GM19351 (cell line): Measurements from ENCODE around the gene TBC1D17.

Experiments
- ATAC-seq: cut with Tn5 transposase; IDR thresholded peaks from one replicate; pipeline ENCODE4 v1.9.1; 2021; ENCODE audit warnings: mild to moderate bottlenecking, moderate library complexity; ENCODE audit not compliant: unreplicated experiment

Gene TBC1D17

DNA sequence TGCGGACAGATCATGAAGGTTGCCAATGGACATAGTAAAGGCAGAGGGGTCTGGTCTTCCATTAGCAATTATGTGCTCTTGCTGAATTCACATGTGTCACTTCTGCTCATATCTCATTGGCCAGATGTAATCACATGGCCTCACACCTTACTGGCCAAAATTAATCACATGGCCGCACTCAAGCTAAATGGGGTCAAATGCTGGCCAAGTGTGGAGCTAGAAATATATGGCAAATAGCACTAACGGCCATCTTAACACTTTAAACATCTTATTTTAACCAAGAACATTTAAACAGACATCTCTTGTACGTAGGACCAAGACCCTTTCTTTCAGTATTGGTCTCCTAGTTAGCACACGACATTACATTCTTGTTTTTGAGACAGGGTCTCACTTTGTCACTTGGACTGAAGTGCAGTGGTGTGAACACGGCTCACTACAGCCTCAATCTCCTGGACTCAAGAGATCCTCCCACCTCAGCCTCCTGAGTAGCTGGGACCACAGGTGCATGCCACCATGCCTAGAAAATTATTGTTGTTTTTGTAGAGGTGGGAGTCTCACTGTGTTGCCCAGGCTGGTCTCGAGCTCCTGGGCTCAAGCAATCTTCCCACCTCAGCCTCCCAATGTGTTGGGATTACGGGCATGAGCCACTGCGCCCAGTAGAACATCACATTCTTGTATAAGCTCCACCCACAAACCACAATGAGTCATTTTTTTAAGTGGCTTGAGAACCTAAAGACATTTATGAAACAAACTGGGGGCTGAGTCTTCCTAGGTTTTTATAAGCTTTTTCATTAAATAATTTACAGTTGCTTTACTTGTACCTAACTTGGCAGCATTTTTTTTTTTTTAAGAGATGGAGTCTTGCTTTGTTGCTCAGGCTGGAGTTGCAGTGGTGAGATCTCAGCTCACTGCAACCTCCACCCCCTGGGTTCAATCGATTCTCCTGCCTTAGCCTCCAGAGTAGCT is 29.5 kb upstream of the TBC1D17 start:
- ATAC-seq = no peak

DNA sequence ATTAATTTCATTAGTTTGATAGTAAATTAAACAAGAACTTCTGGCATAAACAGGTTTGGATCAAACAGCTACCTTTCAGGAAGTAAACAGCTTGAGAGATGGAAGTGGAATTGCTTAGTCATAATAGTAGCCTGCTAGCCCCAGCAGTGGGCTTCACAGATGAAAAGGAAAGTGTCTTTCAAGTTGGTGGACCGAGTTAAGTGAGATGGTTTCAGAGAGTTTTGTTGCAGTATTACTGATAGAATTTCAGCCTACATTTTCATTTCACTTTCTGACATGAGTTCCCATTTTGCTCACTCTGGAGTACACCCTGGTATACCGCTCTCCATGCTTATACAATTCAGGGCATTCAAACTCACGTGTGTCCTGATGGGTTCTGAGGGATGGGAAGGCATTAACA is 28.6 kb upstream of the TBC1D17 start:
- no peak for ATAC-seq

DNA sequence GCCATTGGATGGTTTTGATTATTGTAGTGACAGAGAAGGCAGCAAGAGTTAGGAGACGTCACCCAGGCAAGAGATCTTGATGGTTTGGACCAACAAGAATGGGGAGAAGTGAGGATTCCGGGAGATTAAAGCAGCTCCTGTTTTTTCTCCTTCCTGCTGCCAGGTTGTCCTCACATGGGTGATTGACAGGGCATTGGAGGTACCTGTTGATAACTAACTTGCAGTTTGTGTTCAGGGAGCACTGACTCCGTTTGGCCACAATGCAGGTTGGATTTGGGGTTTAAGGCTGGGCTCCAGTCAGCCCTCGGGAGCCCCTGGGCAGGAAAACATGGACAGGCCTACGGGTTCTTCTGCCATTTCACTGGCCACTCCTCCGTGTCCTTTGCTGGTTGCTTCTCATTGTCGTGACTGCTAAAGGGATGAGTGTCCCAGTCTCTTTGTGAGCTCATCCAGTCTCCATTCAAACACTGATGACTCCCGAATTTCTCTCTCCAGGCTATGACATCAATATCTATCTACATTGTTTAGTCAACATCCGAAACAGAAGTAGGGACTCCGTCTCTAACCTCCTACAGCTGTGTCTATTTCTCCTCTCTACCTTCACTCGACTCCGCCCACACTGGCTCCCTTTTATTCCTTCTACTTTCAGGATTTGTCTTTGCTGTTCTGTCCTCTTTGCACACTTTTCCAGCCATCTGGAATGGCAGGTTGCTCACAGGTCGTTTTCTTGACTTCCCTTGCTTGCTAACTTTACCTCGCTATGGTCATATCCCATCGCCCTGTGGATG is 27.9 kb upstream of the TBC1D17 start:
- no peak for ATAC-seq

DNA sequence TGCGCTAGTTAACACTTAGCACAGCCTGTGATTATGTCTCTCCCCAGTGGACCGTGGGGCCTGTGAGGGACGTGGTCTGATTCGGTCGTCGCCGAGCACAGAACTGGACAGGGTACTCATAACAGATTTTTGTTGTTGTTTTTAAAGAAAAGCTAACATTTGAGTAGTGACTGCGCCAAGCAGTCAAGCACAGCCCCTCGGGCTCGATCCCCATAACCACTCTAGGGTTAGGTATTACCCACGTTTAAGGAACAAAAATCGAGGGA is 27.3 kb upstream of the TBC1D17 start:
- ATAC-seq = no peak

DNA sequence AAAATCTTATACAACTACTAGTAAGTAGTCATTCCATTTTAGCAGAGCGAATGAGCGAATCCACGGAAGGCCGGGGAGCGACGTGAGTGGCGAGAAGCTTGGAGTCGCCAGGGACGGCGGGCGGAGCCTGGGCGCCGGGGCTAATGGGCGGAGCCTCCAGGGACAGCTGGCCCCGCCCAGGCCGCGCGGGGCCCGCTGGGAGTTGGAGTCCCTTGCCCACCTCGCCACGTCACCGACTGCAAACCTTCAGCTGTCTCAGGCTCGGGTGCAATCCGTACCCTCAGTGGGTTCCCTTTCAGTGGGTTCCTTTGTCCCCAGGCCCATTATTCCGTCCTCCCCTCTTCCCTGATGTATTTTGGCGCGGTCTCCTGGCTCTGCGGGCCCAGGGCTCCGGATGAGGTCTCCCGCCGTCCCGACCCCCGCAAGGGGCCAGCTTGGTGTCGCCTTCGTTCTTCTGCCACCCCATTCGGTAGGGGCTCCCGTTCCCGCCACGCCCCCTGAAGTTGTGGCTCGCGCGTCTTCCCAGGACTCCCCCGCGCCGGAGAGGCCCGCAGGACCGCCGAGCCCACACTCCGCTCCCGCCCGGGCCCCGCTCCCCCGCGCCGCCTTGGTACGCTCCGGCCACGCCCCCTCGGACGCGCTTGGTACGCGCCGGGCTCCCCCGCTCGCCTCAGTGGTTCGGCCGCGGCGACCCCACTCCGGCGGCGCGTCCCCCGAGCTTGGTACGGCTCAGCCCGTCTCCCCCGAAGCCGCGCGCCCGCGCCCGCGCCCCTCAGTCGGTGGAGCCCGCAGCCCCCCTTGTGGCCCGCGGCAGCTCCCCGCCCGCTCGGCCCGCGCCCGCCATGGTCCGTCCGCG is 26.8 kb upstream of the TBC1D17 start, which contains the start of gene PTOV1:
PTOV1 (plus strand) TSS at position 673 of the 856 bp plus-strand sequence.
- peak; percentile 76 for ATAC-seq

DNA sequence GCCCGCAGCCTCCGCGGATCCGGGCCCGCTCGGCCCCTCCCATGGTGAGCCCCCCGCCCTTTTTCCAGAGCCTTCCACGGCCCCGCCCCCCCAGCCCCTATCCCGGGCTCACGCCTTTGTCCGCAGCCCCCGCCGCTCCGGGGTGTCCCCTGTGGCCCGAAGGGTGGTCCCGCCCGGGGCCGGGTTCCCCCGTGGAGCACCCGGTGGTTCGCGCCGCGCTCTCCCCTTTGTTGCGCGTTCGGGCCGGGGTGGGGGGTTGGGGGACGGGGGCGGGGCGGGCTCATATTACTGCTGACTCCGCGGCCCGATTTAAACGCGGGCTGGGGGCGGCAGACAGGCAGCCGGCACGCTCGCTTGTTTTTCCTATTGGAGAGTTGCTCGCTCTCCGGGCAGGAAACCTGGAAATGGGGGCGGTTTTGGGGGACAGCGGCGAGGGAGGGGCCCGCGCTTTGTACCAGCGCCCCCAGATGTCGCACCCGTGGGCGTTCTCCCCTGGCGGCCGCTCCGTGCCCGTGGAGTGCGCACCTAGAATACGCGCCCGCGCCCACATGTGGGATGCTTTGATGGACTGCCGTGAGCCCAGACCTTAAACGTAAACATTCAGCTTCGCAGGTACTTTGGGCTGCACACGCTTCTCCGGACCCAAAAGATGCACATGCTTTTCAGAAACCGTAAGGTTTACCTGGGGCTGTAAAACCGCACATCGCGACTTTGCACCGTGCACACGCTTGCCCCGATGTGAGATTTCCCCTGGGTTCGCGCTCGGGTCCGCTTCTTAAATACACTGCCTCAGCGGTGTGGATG is 25.8 kb upstream of the TBC1D17 start:
- no peak for ATAC-seq

DNA sequence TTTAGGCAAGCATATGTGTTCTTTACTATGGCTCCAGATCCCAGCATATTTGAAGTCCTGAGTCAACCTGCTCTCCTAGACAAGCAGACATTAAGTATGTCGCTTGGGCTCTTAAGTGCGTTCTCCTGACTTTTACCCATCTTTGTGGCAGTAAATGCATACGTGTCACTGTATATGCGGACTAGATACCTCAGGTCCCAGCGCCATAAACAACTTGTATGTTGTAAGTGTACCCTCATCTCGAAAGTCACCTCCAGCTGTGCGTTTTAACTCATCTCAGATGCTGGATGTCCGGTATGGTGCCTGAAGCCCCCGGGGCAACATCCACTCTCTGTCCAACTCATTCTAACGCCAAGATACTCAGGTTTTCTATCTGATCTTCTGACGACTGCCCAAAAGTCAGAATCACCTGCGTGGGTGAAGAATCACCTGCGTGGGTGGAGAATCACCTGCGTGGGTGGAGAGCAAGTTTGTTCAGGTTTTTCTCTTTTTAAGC is 24.8 kb upstream of the TBC1D17 start:
- no peak for ATAC-seq

DNA sequence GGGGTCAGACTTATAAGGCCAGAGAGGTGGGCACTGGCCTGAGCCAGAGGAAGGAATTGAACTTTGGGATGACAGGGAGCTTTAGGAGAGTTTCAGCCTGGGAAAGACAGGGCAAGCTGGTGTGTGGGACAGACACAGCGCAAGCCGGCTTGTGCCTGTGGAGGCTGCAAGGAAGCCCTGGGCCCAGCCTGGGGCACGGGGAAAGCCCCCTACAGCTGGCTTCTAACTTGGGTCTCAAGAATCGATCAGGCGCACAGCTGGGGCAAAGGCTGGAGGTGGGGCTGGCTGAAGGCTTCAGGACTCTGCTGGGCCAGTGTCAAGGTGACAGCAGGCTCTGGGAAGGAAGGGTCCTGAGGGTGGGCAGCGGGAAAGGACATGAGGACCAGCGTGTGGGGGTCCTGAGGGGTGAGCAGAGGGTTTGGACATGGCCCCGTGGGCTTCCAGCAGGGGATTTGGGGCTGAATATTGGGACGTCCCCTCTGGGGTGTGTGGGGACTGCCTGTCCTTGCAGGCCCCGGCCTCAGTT is 23.6 kb upstream of the TBC1D17 start:
- no peak for ATAC-seq

DNA sequence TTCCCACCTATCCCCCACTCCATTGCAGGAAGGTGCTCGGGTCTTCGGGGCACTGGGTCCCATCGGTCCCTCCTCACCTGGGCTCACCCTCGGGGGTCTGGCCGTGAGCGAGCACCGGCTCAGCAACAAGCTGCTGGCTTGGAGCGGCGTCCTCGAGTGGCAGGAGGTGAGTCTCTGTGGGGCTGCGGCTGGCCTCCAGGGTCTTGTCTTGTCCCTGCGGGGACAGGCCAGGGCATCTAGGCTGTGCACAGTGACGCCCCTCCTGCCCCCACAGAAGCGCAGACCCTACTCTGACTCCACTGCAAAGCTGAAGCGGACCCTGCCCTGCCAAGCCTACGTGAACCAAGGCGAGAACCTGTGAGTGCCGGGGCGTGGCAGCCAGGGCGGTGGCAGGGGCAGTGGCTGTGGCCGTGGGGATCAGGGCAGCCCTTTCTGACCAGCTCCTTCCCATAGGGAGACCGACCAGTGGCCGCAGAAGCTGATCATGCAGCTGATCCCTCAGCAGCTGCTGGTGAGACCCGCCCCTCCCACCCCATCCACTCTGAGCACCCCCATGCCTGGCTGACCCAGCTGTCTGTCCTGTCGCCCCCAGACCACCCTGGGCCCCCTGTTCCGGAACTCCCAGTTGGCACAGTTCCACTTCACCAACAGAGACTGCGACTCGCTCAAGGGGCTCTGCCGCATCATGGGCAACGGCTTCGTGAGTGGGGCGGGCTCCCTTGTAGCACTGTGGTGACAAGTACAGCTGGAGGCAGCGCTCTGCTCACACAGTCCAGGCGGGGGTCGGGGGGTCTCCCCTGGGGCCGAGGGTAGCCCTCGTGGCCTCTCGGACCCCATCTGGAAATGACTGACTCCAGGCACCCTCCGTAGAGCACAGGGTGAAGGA is 22.9 kb upstream of the TBC1D17 start:
- no peak for ATAC-seq

DNA sequence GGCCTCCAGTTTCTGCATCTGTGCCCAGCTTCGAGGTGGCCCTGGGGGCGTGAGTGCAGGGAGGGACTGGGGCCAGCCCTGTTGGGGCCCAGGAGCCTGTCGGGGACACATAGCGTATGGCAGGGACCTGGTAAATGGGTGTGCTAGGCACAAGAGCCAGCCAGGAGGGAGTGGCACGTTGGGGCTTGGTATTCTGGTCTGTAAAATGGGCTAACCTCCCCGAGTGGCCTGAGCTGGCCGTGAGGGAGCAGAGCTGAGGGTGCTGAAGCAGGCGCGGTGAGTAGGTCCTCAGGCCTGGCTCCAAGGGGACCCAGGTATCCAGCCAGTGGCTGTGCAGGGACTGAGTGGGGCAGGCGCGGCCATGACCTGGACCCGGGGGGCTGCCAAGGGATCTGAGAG is 22.2 kb upstream of the TBC1D17 start:
- no peak for ATAC-seq

DNA sequence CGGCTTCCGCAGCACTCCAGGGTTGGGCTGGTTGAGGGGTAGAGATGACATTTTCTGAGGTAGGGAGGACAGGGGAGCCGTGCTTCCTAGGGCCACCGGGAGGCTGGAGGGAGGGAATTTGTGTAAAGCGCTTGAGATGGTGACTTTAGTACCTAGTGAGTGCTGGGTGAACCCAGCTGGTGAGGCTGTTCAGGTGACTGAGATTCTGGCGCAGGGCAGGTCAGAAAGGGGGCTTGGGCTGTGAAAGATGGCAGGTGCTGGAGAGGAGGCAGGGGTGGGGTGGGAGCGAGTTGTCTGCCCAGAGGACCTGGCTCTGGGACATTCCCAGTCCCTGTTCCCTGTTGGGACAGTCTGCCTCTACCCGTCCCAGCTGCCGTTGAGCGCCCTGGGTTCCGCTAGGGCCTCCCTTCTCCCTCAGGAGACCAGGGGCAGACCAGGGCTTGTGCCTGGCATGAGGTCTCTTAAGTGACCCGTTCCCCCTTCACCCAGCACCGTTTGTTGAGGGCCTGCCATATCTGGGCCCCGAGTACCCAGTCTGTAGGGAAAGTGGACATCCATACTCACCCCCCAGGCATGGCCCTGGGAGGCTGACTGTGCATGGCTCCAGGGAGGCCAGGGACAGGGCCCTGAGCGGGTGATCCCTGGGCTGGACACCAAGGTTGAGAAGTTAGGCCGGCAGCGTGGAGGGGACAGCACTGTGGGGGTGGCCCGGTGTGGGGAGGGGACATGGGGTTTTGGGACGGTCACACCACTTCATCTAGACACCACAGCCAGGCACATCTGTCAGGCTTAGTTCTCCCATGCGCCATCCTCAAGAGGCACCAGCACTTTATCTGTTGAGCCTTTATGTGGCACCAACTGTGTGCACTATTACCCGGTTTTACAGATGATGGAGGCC is 21.6 kb upstream of the TBC1D17 start:
- ATAC-seq = no peak

DNA sequence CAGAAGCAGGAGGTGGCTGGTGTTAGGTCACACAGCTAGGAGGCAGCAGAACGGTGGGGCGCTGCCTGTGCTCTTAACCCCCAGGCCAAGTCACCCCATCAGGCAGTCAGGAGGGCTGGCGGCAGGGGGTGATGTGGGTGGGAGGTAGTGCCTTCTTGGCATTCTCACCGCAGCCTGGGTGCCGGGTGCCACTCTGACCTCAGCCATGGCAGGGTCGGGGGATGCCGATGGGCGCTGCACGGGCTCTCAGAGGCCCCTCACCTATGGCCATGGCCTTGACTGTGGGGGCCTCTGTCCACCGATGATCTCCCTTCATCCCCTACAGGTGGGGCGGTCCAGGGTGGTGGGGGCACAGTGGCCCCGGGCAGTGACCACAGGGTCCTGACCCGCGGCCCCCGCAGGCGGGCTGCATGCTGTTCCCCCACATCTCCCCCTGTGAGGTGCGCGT is 20.9 kb upstream of the TBC1D17 start:
- no peak for ATAC-seq

DNA sequence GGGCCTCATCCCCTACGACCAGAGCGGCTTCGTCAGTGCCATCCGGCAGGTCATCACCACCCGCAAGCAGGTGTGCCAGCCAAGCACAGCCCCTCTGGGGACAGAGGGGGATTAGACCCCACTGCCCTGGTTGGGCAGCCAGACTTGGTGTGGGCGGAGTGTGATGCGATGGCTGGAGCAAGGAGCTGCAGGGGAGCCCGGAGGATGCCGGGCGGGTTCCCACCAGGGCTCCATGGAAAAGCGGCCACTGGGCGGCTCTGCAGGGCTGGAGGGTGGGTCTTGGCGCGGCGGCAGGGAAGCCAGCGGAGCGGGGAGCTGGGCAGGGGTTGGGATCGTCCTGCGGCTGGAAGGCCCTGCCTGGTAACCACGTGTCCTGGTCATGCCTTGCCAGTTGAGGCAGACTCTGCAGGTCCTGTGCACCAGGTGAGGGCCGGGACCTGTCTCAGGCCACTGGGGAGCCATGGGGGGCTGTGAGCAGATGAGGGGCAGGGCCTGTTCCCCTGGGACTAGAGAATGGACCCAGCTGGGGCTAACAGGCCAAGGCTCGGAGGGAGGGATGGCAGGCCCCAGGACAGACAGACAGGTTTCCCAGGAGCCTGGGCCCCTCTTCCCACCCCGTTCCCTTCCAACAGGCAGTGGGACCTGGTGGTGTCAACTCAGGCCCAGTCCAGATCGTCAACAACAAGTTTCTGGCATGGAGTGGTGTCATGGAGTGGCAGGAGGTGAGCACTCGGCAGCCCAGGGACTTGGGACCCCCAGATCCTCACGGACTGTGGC is 20.3 kb upstream of the TBC1D17 start:
- no peak for ATAC-seq

DNA sequence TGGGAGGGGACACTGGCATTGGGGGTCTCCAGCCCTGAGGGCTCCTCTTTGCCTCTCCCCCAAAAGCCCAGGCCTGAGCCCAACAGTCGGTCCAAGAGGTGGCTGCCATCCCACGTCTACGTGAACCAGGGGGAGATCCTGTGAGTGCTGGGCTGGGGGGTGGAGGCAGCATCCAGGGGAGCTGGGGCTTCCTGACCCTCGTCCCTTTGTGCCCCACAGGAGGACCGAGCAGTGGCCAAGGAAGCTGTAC is 19.7 kb upstream of the TBC1D17 start:
- ATAC-seq = no peak

DNA sequence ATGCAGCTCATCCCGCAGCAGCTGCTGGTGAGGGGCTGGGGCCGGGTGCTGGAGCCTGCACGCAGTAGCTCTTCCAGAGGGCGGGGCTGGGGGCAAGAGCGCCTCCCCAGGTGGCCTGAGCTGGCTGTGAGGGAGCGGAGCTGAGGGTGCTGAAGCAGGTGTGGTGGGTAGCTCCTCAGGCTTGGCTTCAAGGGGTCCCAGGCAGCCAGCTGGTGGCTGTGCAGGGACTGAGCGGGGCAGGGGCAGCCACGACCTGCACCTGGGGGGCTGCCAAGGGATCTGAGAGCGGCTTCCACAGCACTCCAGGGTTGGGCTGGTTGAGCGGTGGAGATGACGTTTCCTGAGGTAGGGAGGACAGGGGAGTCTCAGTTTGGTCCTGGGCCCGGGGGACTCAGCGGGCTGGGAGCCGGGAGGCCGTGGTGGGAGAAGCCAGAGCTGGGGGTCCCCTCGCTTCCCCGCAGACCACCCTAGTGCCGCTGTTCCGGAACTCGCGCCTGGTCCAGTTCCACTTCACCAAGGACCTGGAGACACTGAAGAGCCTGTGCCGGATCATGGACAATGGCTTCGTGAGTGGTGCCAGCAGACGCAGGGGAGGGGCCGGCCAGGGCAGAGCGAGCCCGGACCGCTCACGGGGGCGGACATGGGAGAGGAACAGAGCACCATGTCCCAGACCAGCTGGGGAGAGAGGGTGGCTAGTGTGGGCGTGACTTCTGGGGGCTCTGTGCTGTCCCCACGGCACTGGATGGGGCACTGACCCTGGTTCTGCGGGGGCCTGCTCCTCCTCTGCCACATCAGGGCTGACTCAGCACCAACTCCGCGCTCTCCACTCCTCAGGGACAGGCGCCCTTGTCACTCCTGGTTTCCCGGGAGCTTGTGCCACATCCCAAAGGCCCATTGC is 19.2 kb upstream of the TBC1D17 start:
- ATAC-seq = no peak

DNA sequence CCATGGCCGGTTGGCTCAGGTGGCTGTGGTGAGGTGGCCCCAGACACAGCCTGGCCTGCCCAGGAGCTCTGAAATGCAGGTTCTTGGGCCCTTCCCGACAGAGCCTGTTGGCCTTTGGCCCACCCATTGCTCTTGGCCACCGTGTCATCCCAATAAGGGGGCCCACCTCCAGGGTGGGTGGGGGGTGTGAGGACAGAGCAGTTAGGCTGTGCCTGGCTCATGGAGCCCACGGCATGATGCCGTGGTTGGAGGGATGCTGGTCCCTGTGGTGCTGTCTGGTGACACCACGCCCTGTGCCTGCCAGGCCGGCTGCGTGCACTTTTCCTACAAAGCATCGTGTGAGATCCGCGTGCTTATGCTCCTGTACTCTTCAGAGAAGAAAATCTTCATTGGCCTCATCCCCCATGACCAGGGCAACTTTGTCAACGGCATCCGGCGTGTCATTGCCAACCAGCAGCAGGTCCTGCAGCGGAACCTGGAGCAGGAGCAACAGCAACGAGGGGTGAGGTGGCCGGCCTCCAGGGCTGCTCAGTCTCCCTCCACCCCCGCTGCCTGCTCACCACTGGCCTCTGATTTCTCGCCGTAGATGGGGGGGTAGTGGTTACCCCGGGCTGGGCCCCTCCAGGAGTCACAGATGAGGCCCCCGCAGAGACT is 17.7 kb upstream of the TBC1D17 start:
- no peak for ATAC-seq
